ENCODE results near the gene TMEM119. TPM values are rescaled to one million over a fixed set of nuclear protein-coding genes. Genes with fewer than 3 reads are reported as not detected.
A peak's percentile ranks its signal among the peaks of the same experiment; 100 is the strongest.

The TMEM119 gene
- total and polyA plus RNA-seq, 9 of the 15 experiments (the other 6 are each of a cell fraction or from before 2014, with no cell fraction given) = 0.18 TPM; not detected in 8

GRCh38 chr12:108562348-108563135 is 35.3 kb downstream of the TMEM119 start, which contains the start of gene ISCU (continued):
- no peak for TF ChIP-seq TSHZ1 (CRISPR knock-in tag; IDR thresholded peaks at IDR 0.05)
- no peak for TF ChIP-seq ZNF140 (CRISPR knock-in tag; IDR thresholded peaks at IDR 0.05)
- TF ChIP-seq HNRNPUL1 (IDR thresholded peaks at IDR 0.05; ENCODE audit: low read length) = no peak
- no peak for TF ChIP-seq ZNF280A (IDR thresholded peaks at IDR 0.05; ENCODE audit: low read depth, partially characterized antibody)
- peak; percentile 51; the same call in 1 of the 2 replicates for TF ChIP-seq EGR1 (conservative IDR thresholded peaks at IDR 0.05)
- no peak for TF ChIP-seq TCF7L2 (IDR thresholded peaks at IDR 0.05; ENCODE audit: low read depth, low read length)
- peak; percentile 95 for TF ChIP-seq RBFOX2 (IDR thresholded peaks at IDR 0.05; ENCODE audit: low read depth, low read length)
- TF ChIP-seq ZNF586 (CRISPR knock-in tag; conservative IDR thresholded peaks at IDR 0.05) = no peak
- peak; percentile 78 for TF ChIP-seq NKRF (IDR thresholded peaks at IDR 0.05; ENCODE audit: borderline replicate concordance)
- peak; percentile 19 for TF ChIP-seq POLR2AphosphoS5 (IDR thresholded peaks at IDR 0.05; ENCODE audit: control insufficient read depth, insufficient read depth, low read depth, low read length)
- no peak for TF ChIP-seq ILF3 (IDR thresholded peaks at IDR 0.05; ENCODE audit: borderline replicate concordance)
- peak; percentile 74 for TF ChIP-seq MYC (IDR thresholded peaks at IDR 0.05; ENCODE audit: low read depth, low read length)
- TF ChIP-seq MYC (CRISPR knock-in tag; IDR thresholded peaks at IDR 0.05; ENCODE audit: borderline replicate concordance, low read depth) = 0 out of 2 replicates have a peak, but pooled peaks have one; percentile 35
- TF ChIP-seq MTA3 (IDR thresholded peaks at IDR 0.05; ENCODE audit: borderline replicate concordance) = peak; percentile 46; the same call in 1 of the 2 replicates
- TF ChIP-seq NRF1 (conservative IDR thresholded peaks at IDR 0.05 in 1 of 2, IDR thresholded peaks at IDR 0.05 in 1 of 2) = peak; percentile 95 to 96
